GM12864 (cell line): ENCODE data around the gene ADAMTS13.
"Not testable (repeated sequence)": the region's sequence is repeated elsewhere in the genome, so short reads cannot be mapped to it uniquely, and the experiment has no call there.

ENCODE experiments used
- DNase-seq: peaks from one replicate; pipeline ENCODE4 v3.0.0-alpha.2; 2011; ENCODE audit warnings: low read depth
- H3K4me3 ChIP-seq: 2 replicates; pipeline ENCODE4 v1.5.1; 2011; ENCODE audit warnings: mild to moderate bottlenecking, low read depth, low read length, control low read depth
- CTCF ChIP-seq: IDR thresholded peaks from 2 replicates; pipeline ENCODE4 v1.5.1; 2011; ENCODE audit warnings: low read depth, mild to moderate bottlenecking, moderate library complexity, low read length, control low read depth, inconsistent platforms; ENCODE audit errors: missing control alignments

The ADAMTS13 gene

DNA sequence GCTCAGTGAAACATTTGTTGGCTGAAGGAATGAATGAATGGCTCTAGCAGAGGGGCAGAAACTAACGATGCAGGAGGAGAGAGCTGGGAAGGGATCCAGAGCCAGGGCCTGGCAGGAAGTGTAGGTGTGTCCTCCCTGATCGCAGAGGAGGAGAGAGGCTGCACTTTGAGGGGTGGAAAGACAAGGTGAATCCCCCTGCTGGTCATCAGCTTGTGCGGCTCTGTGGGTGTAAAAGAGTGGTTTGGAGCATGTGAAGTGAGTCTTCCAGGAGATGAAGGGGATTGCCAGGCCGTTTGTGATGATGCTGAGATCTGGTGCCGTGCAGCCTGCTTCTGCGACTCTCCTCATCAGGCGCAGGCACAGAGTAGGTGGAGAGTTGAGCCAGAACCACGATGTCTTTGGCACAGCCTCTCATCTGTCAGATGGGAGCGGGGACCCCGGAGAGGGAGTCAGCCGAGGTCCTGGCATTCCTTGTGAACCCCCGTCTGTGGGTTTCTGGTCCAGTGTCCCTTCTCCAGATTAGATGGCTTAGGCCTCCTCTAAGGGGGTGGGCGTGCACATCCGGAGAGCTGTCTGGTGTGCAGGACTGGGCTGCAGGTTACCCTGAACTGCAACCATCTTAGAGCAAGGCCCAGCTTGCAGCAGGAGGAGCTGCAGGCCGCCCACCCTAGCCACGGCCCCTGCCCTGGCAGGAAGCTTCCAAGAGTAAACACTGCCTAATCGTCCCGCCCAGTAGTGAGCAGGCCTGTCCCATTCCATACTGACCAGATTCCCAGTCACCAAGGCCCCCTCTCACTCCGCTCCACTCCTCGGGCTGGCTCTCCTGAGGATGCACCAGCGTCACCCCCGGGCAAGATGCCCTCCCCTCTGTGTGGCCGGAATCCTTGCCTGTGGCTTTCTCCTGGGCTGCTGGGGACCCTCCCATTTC, at the start of gene ADAMTS13:
Gene ADAMTS13, plus strand, starts transcription at position 753 of the 928 bp plus-strand sequence. Its CDS starts 77 bp downstream, at position 830.
- peak; percentile 60 for DNase-seq
- H3K4me3 ChIP-seq: no peak within 1 kb of the TSS
- peak; percentile 52 for TF ChIP-seq CTCF

- DNase-seq: no peak
- TF ChIP-seq CTCF: no peak
Observed at GRCh38 chr9:133374612-133375115, 47.5 kb upstream of the ADAMTS13 start.

GRCh38 chr9:133375116-133375723, 46.9 kb upstream of the ADAMTS13 start:
- no peak for DNase-seq
- peak overlapping the region; percentile 89 for H3K4me3 ChIP-seq
- TF ChIP-seq CTCF: no peak

More at GRCh38 chr9:133374612-133375115, 47.5 kb upstream of the ADAMTS13 start:
- peak overlapping the region; percentile 89 for H3K4me3 ChIP-seq

- DNase-seq: peak; percentile 74
- H3K4me3 ChIP-seq: peak within 1 kb of the TSS; percentile 89
- no peak for TF ChIP-seq CTCF
Observed at GRCh38 chr9:133375724-133376654, 46.2 kb upstream of the ADAMTS13 start, which contains the start of the genes STKLD1 and SURF4. STKLD1 (plus strand) TSS chr9:133376366; CDS start chr9:133376474, 108 bp downstream. SURF4 (minus strand) TSS chr9:133376060; CDS start chr9:133375969, 91 bp downstream.

DNA sequence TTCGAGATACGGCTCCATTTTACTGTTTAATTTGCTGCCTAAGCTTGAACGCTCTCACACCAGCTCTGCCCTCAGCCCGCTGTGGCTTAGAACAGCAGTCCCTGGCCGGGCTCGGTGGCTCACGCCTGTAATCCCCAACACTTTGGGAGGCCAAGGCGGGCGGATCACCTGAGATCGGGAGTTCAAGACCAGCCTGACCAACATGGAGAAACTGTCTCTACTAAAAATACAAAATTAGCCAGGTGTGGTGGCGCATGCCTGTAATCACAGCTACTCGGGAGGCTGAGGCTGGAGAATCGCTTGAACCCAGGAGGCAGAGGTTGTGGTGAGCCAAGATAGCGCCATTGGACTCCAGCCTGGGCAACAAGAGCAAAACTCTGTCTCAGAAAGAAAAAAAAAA, 44.9 kb upstream of the ADAMTS13 start:
- not testable (repeated sequence) for H3K4me3 ChIP-seq, DNase-seq

- no peak overlapping the region for H3K4me3 ChIP-seq
- no peak for DNase-seq
- no peak for TF ChIP-seq CTCF
Observed at GRCh38 chr9:133377721-133378216, 44.4 kb upstream of the ADAMTS13 start.
